ENCODE data around the gene PAPPA. TPM values are rescaled to one million over a fixed set of nuclear protein-coding genes. Genes with fewer than 3 reads are reported as not detected.

PAPPA gene
- total RNA-seq, 1 experiment from 2014 or later = 0.05 TPM

DNA sequence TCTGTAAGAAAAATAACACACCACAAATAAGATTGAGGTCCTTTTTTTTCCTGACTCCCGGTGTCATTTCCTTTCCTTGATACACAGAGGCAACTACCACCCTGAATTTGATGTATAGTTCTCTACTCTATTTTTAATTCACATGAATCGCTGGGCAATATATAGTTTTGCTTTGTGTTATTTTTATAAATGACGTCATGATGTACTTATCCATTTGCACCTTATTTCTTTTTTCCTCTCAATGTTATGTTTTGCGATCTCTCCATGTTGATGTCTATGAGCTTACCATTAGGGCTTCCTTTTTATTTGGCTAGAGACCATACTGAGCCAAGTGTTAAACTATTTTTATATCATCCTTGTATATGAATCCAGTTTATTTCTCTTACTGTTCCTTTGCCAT, 175.9 kb downstream of the PAPPA start:
- Histone ChIP-seq H3K27me3 (ENCODE audit: insufficient read depth, low read length) (peaks cover 79% of the 10 kb centered on the region), H3K79me2 (ENCODE audit: insufficient read depth, low read length) (no peaks in the 10 kb centered on the region), H2AFZ (ENCODE audit: low read depth, low read length, poor library complexity, severe bottlenecking) (no peak overlapping the region), H4K20me1 (ENCODE audit: insufficient read depth) (no peaks in the 10 kb centered on the region), H3K27ac (ENCODE audit: low read depth, low read length) (no peak overlapping the region), H3K36me3 (ENCODE audit: control insufficient read depth in 1 of 2, insufficient read depth in 2 of 2, low read length in 2 of 2) (no peaks in the 10 kb centered on the region), H3K9me2 (ENCODE audit: insufficient read depth) (no peaks in the 10 kb centered on the region), H3K9ac (ENCODE audit: low read length) (no peak overlapping the region), H3K4me1 (ENCODE audit: control insufficient read depth in 1 of 2, insufficient read depth in 2 of 2, low read length in 2 of 2) (no peaks in the 10 kb centered on the region), H3K9me3 (ENCODE audit: control insufficient read depth in 1 of 2, insufficient read depth in 1 of 2, low read depth in 1 of 2, low read length in 2 of 2) (no peaks in the 10 kb centered on the region), H3K4me2 (ENCODE audit: low read length) (no peak overlapping the region), H3K4me3 (replicated peaks in 1 of 2; ENCODE audit: low read depth in 1 of 2, low read length in 2 of 2) (no peak overlapping the region)
- DNase-seq (ENCODE audit: low read depth, low spot score) (no peak), ATAC-seq (no peak)
- ChIA-PET RAD21 (ENCODE audit: low non-redundant PET in 1 of 2, low total read pairs in 2 of 2, uncharacterized antibody in 2 of 2, unreplicated experiment in 2 of 2) (no interaction called here), CTCF (no interaction called here), POLR2A (no interaction called here)
- TF ChIP-seq POLR2AphosphoS5 (IDR thresholded peaks at IDR 0.05; ENCODE audit: low read depth, low read length) (no peak), JUND (IDR thresholded peaks at IDR 0.05) (no peak), SP1 (IDR thresholded peaks at IDR 0.05; ENCODE audit: low read depth) (no peak), CEBPB (IDR thresholded peaks at IDR 0.05; ENCODE audit: low read depth) (no peak)
- intact Hi-C loops (cut with micrococcal nuclease) = no loop called here
- BruUV-seq (replicated peaks) = no TSS peak

- no TSS peak for BruUV-seq (replicated peaks)
- ATAC-seq = no peak
- TF ChIP-seq ZNF274 (IDR thresholded peaks at IDR 0.05; ENCODE audit: low read depth, low read length) (no peak), CBX3 (IDR thresholded peaks at IDR 0.05; ENCODE audit: low read depth) (no peak)
- H3K9ac ChIP-seq (ENCODE audit: low read length) = no peak overlapping the region
- no peak overlapping the region for H3K27ac ChIP-seq (ENCODE audit: low read depth, low read length)
- no peaks in the 10 kb centered on the region for H4K20me1 ChIP-seq (ENCODE audit: insufficient read depth)
- peaks cover 81% of the 10 kb centered on the region for H3K27me3 ChIP-seq (ENCODE audit: insufficient read depth, low read length)
- no peak overlapping the region for H3K4me2 ChIP-seq (ENCODE audit: low read length)
- no peaks in the 10 kb centered on the region for H3K79me2 ChIP-seq (ENCODE audit: insufficient read depth, low read length)
- ChIA-PET POLR2A (no interaction called here), CTCF (no interaction called here), RAD21 (ENCODE audit: low non-redundant PET in 1 of 2, low total read pairs in 2 of 2, uncharacterized antibody in 2 of 2, unreplicated experiment in 2 of 2) (no interaction called here)
- H2AFZ ChIP-seq (ENCODE audit: low read depth, low read length, poor library complexity, severe bottlenecking) = no peak overlapping the region
- H3K9me3 ChIP-seq (ENCODE audit: control insufficient read depth in 1 of 2, insufficient read depth in 1 of 2, low read depth in 1 of 2, low read length in 2 of 2) = no peaks in the 10 kb centered on the region
- H3K4me3 ChIP-seq (replicated peaks in 1 of 2; ENCODE audit: low read depth in 1 of 2, low read length in 2 of 2) = no peak overlapping the region
- H3K9me2 ChIP-seq (ENCODE audit: insufficient read depth) = no peaks in the 10 kb centered on the region
- DNase-seq (ENCODE audit: low read depth, low spot score) = no peak
- no peaks in the 10 kb centered on the region for H3K36me3 ChIP-seq (ENCODE audit: control insufficient read depth in 1 of 2, insufficient read depth in 2 of 2, low read length in 2 of 2)
- H3K4me1 ChIP-seq (ENCODE audit: control insufficient read depth in 1 of 2, insufficient read depth in 2 of 2, low read length in 2 of 2) = no peaks in the 10 kb centered on the region
- intact Hi-C loops (cut with micrococcal nuclease) = no loop called here
These were observed 177.7 kb downstream of the PAPPA start for GRCh38 chr9:116331241-116331640.
